NCI-H1694 treated with DMSO at 0.1 percent for 48 hours (cell line): ENCODE measurements around the gene TBC1D24.

ENCODE experiments used
- DNase-seq: peaks from one replicate; lab custom pipeline; 2025; lab: John Stamatoyannopoulos, UW

The TBC1D24 gene

GRCh38 chr16:2482708-2483534 is 8.0 kb downstream of the TBC1D24 start:
- DNase-seq, result no peak

GRCh38 chr16:2483939-2484897 is 9.3 kb downstream of the TBC1D24 start:
- DNase-seq, result no peak

DNA sequence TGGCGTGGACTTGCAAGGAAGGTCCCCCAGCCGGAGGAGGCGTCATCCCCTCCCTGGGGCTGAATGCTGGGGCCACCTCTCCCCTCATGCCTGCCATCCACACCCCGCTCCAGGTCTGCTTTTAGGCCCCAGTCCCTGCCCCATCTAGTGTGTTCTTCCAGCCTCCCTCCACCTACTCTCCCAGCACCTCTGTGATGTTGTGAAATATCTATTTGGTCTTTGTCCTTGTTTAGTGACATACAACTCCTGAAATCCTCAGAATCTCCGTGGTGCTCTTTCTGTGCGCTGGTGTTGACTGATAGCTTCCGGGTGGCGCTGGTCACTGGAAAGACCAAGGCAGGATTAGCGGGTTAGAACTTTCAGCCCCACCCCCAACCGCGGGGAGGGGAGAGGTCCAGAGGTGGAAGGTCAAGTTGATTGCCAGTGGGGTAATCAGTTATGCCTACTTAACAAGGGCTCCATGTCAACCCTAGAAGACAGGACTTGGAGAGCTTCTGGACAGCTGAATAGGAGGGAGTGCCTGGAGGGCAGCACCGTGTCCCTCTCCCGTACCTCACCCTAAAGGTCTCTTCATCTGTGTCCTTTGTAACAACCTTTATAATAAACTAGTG is 10.1 kb downstream of the TBC1D24 start:
- no peak for DNase-seq

- no peak for DNase-seq
Measured at GRCh38 chr16:2485811-2486507, 11.0 kb downstream of the TBC1D24 start.

GRCh38 chr16:2486645-2487516 is 12.0 kb downstream of the TBC1D24 start:
- DNase-seq, result peak; percentile 17

DNA sequence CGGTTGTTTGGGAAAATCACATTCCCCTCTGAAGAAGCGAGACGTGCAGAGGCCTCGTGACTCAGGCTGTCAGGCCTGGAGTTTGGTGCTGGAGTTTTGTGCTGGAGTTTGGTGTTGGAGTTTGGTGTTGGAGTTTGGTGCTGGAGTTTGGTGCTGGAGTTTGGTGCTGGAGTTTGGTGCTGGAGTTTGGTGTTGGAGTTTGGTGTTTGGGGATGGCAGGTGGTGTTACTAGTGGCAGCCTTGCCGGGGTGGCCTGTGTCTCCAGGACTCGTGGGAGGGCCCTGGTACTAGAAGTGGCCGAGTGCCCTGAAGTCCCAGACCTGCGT is 12.6 kb downstream of the TBC1D24 start:
- no peak for DNase-seq

DNA sequence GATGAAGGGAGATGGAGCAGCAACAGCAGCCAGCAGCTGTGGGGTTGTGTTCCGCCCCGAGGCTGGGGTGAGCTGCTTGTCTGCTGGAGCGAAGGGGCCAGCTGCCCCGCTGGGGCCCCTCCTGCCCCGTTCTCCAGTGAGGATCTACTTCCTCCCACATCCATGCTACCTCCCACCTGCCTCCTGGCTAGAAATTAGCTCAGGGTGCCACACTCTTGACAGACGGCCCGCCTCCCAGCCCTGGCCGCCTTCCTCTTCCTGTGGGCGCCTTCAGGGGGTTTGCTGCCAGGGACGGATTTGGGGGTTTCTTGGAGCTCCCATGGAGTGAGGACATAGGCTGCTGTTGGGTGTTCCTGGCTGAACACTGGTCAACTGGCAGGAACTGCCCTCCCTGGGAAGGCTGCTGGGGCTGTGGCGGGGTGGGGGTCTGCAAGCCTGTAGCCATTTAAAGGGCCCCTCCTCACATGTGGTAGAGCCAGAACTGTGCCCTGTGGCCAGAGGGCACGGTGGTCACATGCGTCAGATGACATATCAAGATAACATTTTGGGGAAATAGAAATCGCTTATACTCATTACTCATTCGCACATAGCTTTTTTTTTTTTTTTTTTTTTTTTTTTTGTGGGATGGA is 13.1 kb downstream of the TBC1D24 start:
- DNase-seq, result no peak

- DNase-seq, result no peak
Measured at GRCh38 chr16:2489581-2489980, 14.7 kb downstream of the TBC1D24 start.

DNA sequence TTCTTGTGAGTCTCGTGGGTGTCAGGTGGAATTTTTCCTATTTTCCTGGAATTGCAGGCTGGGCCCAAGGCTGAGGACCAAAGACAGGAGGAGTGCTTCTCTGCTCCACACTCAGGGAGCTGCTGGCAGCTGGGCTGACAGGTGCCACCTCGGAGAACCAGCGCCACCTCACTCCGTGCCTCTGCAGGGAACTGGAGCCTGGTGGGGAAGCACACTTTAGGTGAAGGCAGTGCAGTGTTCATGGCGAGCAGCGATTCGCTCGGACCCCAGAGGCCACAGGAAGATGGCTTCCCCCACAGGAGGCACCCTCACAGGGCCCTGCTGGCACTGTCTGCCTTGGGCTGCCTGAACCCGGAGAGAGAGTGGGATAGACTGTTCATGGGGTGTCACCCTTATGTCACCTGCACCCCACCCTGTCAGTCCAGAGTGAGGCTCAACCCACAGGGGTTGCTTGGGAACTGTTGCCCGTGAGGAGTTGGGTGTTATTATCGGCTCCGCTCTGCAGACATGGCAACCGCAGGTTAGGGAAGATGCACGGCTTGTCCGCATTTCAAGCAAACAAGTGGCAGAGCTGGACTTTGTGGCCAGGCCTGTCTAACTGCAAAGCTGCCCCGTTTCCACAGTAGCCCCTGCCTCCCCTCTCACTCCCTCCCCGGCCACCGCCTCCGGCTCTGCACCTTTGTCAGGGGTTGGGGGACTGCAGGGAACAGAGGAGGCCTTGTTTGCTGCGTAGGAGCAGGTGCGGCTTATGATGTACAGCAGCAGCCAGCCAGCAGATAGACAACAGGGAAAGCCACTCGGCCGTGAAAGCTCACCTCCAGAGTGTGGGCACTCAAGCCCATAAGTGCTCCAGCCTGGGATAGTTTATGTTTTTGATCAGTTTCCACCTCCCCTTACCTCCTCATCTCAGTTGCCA is 15.5 kb downstream of the TBC1D24 start:
- no peak for DNase-seq

GRCh38 chr16:2492292-2492691 is 17.4 kb downstream of the TBC1D24 start:
- DNase-seq, result no peak

- no peak for DNase-seq
Measured at GRCh38 chr16:2493605-2494004, 18.7 kb downstream of the TBC1D24 start.

- no peak for DNase-seq
Measured at GRCh38 chr16:2494616-2495015, 19.7 kb downstream of the TBC1D24 start.

GRCh38 chr16:2495041-2495440 is 20.1 kb downstream of the TBC1D24 start:
- no peak for DNase-seq

DNA sequence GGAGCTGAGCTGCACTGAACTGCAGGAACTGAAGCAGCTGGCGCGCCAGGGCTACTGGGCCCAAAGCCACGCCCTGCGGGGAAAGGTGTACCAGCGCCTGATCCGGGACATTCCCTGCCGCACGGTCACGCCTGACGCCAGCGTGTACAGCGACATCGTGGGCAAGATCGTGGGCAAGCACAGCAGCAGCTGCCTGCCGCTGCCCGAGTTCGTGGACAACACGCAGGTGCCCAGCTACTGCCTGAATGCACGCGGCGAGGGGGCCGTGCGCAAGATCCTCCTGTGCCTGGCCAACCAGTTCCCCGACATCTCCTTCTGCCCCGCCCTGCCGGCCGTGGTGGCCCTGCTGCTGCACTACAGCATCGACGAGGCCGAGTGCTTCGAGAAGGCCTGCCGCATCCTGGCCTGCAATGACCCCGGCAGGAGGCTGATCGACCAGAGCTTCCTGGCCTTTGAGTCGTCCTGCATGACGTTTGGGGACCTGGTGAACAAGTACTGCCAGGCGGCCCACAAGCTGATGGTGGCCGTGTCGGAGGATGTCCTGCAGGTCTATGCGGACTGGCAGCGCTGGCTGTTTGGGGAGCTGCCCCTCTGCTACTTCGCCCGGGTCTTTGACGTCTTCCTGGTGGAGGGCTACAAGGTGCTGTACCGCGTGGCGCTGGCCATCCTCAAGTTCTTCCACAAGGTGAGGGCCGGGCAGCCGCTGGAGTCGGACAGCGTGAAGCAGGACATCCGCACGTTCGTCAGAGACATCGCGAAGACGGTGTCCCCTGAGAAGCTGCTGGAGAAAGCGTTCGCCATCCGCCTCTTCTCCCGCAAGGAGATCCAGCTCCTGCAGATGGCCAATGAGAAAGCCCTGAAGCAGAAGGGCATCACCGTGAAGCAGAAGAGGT is 21.5 kb downstream of the TBC1D24 start:
- DNase-seq, result no peak

GRCh38 chr16:2497116-2497630 is 22.2 kb downstream of the TBC1D24 start:
- no peak for DNase-seq

- no peak for DNase-seq
Measured at GRCh38 chr16:2497695-2498484, 23.0 kb downstream of the TBC1D24 start.

- no peak for DNase-seq
Measured at GRCh38 chr16:2498531-2499253, 23.8 kb downstream of the TBC1D24 start.
